Measurements from ENCODE around the gene C6orf89. TPM values are rescaled to one million over a fixed set of nuclear protein-coding genes. Genes with fewer than 3 reads are reported as not detected.

C6orf89 gene
- total RNA-seq, 1 donor from 2014 or later, result 76.4 TPM

GRCh38 chr6:36973647-36974046 is 87.9 kb downstream of the C6orf89 start:
- peak overlapping the region; percentile 85 for H3K27ac ChIP-seq (replicated peaks)
- no peaks in the 10 kb centered on the region for H3K27me3 ChIP-seq (ENCODE audit: low read depth)
- TF ChIP-seq CTCF (IDR thresholded peaks at IDR 0.05; ENCODE audit: borderline replicate concordance), result no peak
- no peak overlapping the region for H3K4me3 ChIP-seq
- peak; percentile 76 for DNase-seq
- intact Hi-C loops (cut with micrococcal nuclease), result loop anchor here (10.0 kb wide), 1 partner anchor 79 kb away; no protein-coding TSS in a partner anchor
- peaks cover 100% of the 10 kb centered on the region for H3K4me1 ChIP-seq
- H3K9me3 ChIP-seq (replicated peaks), result no peaks in the 10 kb centered on the region
- H3K36me3 ChIP-seq, result peaks cover 99% of the 10 kb centered on the region

DNA sequence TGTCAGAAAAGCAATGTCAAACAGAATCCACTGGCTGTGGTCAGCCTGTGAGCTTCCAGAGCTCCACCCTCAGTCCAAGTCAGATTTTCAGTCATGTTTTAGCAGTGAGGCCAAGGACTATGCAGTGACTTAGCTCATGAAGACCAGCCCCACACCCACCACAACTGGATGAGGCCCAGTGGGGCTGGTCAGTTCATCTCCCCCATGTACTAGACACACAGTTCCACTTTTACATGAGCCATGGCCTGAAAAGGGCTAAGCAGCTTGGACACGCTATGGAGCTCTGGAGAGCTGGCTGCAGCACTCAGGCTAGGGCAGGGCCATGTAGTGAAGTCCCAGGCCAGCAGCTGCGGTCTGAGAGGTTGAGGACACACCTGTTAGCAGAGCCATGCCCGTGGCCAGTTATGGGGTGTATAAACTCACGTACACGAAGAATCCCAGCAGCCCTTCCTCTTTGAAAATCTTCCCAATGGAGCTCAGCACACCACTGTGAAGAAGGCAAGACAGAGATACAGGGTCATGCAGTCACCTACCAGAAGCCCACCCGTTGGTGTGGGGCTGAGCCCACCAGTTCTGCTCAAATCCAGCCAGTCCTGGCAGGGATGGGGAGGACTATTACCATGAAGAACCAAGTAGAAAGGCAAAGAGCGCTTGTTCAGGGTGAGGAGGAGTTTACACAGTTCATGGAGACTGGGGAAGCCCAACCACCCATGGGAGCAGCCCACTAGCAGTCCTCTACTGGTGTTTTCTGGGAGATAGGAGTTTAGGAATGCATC is 89.7 kb downstream of the C6orf89 start:
- Histone ChIP-seq H3K4me3 (no peak overlapping the region), H3K27ac (replicated peaks) (peak overlapping the region; percentile 85), H3K27me3 (ENCODE audit: low read depth) (no peaks in the 10 kb centered on the region), H3K9me3 (replicated peaks) (no peaks in the 10 kb centered on the region), H3K36me3 (peaks cover 81% of the 10 kb centered on the region), H3K4me1 (peaks cover 100% of the 10 kb centered on the region)
- no peak for TF ChIP-seq CTCF (IDR thresholded peaks at IDR 0.05; ENCODE audit: borderline replicate concordance)
- intact Hi-C loops (cut with micrococcal nuclease), result loop anchor here (10.0 kb wide), 1 partner anchor 81 kb away; no protein-coding TSS in a partner anchor
- DNase-seq, result no peak

GRCh38 chr6:36976007-36976264 is 90.2 kb downstream of the C6orf89 start:
- peak overlapping the region; percentile 85 for H3K27ac ChIP-seq (replicated peaks)
- peaks cover 100% of the 10 kb centered on the region for H3K4me1 ChIP-seq
- peaks cover 79% of the 10 kb centered on the region for H3K36me3 ChIP-seq
- intact Hi-C loops (cut with micrococcal nuclease), result loop anchor here (10.0 kb wide), 1 partner anchor 81 kb away; no protein-coding TSS in a partner anchor
- TF ChIP-seq CTCF (IDR thresholded peaks at IDR 0.05; ENCODE audit: borderline replicate concordance), result no peak
- DNase-seq, result no peak
- H3K9me3 ChIP-seq (replicated peaks), result no peaks in the 10 kb centered on the region
- H3K4me3 ChIP-seq, result no peak overlapping the region
- H3K27me3 ChIP-seq (ENCODE audit: low read depth), result no peaks in the 10 kb centered on the region

DNA sequence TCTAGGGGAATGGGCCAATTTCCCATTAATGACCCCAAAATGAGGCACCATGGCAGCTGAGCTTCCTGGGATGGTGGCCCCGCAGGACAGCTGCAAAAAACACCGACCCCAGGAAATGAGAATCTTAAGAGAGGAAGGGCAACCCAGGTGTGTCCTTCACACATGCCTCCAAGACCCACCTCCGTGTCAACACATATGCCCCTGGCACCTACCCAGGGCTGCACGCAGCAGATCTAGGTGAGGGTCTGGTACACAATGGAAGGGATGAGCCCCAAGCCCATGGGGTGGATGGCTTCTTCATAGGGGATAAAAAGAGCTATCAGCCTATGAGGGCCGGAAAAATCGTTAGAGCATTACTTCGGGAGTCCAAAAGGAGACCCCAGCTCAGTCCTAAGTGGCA is 90.8 kb downstream of the C6orf89 start:
- H3K9me3 ChIP-seq (replicated peaks), result no peaks in the 10 kb centered on the region
- H3K27ac ChIP-seq (replicated peaks), result peak overlapping the region; percentile 85
- H3K4me1 ChIP-seq, result peaks cover 100% of the 10 kb centered on the region
- intact Hi-C loops (cut with micrococcal nuclease), result loop anchor here (10.0 kb wide), 1 partner anchor 82 kb away; no protein-coding TSS in a partner anchor
- H3K27me3 ChIP-seq (ENCODE audit: low read depth), result no peaks in the 10 kb centered on the region
- peaks cover 76% of the 10 kb centered on the region for H3K36me3 ChIP-seq
- no peak for DNase-seq
- H3K4me3 ChIP-seq, result no peak overlapping the region
- TF ChIP-seq CTCF (IDR thresholded peaks at IDR 0.05; ENCODE audit: borderline replicate concordance), result no peak

DNA sequence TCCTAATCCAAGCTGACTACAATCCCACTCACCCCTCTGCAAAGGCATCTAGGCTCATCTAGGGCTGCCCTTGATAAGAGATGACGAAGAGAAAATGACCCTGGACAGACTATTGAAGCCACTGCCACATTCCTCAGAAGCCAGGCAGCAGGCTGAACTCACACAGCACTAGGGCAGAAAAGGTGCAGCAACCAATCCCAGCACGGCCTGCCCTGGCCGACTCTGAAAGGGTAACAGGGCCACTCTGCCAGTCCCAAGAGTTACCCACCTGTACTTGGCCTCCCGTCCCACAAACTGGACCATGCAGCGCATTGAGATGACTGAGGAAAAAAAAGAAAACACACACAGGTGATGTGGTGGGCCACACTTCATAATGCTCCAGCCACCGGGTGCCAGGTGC is 91.2 kb downstream of the C6orf89 start:
- H3K4me1 ChIP-seq, result peaks cover 100% of the 10 kb centered on the region
- peaks cover 73% of the 10 kb centered on the region for H3K36me3 ChIP-seq
- H3K27me3 ChIP-seq (ENCODE audit: low read depth), result no peaks in the 10 kb centered on the region
- H3K9me3 ChIP-seq (replicated peaks), result no peaks in the 10 kb centered on the region
- intact Hi-C loops (cut with micrococcal nuclease), result loop anchor here (10.0 kb wide), 1 partner anchor 82 kb away; no protein-coding TSS in a partner anchor
- DNase-seq, result no peak
- H3K27ac ChIP-seq (replicated peaks), result peak overlapping the region; percentile 85
- H3K4me3 ChIP-seq, result no peak overlapping the region
- no peak for TF ChIP-seq CTCF (IDR thresholded peaks at IDR 0.05; ENCODE audit: borderline replicate concordance)
